AG08395 (cell line): ENCODE results near the gene UNC13D.
A peak's percentile ranks its signal among the peaks of the same experiment; 100 is the strongest.
"Not testable (repeated sequence)": the region's sequence is repeated elsewhere in the genome, so short reads cannot be mapped to it uniquely, and the experiment has no call there.

Experiments used
- DNase-seq: peaks from one replicate; pipeline ENCODE4 v3.0.0; 2012; ENCODE audit warnings: mixed read lengths, low spot score

The UNC13D gene

GRCh38 chr17:75843577-75844529 is at the start of gene UNC13D:
Gene UNC13D, minus strand, starts transcription at chr17:75844404. Its CDS starts 67 bp downstream, at chr17:75844337.
- no peak for DNase-seq

- DNase-seq, result no peak
Observed at GRCh38 chr17:75893305-75894048, 49.3 kb upstream of the UNC13D start.

DNA sequence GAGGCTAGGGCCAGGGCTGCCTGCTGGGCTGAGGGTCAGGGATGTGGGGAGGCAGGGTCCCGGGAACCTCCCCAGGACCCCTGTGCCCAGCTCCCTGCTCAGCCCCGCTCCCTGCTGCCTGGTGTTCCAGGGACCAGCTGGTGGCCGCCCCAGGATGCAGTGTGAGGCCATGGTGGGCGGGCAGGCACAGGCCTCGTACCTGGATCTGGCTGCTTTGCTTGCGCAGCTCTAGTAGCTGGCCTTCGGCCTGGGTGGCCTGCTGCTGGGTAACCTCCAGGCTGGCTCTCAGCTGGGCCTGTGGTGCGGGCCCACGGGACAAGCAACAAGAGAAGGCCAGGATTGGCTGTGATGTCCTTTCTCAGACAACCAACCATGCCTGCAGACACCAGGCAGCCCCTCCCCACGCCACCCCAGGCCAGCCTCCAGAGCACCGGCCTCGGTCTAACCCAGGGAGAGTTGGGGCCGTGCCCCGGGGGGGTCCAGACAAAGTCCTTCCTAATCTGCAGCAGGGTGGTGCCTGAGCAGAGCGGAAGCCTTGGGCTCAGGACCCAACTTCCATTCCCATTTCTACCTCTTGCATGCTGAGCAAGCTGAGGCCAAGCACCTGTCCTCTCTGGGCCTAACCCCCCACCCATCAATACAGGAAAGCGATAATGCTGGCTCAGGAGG is 48.5 kb upstream of the UNC13D start:
- no peak for DNase-seq

DNA sequence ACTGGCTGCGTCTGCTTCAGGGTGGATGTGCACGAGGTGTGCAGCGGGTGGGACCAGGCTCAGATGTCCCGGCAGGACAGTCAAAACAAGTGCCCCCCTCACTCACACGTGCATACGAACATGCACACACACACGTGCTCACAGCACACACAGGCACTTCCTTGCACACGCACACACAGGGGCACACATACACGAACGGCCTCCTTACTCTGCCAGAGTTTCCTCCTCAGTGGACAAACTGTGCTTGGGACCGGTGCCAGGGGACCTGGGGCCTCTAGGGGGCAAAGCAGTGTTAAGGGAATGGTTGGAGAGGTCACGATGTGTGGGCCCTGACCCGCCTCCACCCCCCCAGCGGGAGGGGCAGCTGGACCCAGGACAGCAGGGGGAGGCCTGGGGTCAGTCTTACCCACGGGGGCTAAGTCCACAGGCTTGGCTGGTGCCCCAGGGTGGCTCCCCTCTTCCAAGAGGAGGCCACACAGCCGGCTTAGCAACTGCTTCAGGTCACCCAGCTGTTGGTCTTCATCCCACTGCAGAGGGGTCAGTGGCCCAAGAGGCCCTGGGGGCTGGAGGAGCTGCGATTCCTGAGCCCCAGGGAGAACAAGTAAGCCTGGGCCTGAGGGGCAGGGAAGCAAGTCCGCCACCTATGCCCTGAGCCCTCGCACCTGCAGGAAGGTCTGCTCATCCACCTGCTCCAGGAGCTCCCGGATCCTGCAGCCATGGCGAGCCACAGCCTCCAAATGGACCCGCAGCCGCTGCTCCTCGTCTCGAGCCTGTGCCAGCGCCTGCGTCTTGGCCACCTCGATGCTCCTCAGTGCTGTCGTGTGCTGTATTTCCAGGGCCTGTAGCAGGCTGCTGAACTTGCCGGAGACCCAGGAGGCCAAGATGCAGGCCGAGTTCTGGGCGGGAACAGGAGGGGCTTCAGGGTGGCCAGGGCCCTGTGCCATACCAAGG is 47.7 kb upstream of the UNC13D start:
- DNase-seq, result no peak

DNA sequence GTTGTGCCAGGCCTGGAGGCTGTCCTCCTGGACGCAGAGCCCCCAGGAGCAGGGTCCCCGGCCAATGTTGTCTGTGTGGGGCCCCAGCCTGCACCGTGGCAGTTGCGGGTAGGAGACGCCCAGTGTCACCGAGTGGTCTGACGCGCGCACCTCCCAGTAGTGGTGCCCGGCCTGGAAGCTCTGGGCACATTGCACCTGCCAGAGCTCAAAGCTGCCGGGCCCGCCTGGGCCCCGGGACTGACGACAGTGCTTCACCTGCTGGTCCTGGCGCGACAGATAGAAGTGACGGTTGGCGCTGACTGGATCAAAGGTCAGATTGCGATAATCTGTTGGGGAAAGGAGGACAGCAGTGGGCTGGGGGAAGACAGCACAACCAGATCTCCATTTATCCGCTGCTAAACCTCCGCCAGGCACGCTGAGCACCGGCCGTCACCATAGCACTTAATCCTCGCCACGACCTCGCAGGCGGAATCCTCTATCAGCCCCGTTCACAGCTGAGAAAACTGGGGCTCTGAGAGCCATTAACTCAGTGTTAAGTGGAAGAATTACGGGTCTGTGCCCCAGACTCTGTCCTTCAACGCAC is 46.9 kb upstream of the UNC13D start:
- no peak for DNase-seq

DNA sequence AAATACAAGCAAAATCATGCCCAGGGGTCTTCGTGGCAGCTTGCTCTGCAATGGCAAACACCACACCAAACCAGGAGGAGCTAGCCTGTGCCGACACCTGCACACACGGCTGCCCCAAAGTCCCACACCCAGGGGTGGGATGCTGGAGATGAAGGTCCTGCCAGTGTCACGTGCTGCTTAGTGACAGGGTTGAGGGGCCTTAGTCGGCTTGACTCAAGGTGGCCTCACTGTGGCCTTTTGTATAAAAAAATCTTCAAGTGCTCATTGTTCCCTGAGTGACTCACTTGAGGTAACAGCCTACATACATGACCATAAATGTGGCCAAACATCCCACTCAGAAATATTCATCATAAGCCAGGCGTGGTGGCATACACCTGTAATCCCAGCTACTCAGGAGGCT is 45.2 kb upstream of the UNC13D start:
- DNase-seq, result no peak

- DNase-seq, result no peak
Observed at GRCh38 chr17:75888484-75888883, 44.3 kb upstream of the UNC13D start.

- not testable (repeated sequence) for DNase-seq
Observed at GRCh38 chr17:75885860-75886259, 41.7 kb upstream of the UNC13D start.

GRCh38 chr17:75885431-75885830 is 41.2 kb upstream of the UNC13D start:
- DNase-seq, result no peak

- no peak for DNase-seq
Observed at GRCh38 chr17:75881678-75882454, 37.7 kb upstream of the UNC13D start.

GRCh38 chr17:75880266-75880665 is 36.1 kb upstream of the UNC13D start:
- DNase-seq, result no peak

DNA sequence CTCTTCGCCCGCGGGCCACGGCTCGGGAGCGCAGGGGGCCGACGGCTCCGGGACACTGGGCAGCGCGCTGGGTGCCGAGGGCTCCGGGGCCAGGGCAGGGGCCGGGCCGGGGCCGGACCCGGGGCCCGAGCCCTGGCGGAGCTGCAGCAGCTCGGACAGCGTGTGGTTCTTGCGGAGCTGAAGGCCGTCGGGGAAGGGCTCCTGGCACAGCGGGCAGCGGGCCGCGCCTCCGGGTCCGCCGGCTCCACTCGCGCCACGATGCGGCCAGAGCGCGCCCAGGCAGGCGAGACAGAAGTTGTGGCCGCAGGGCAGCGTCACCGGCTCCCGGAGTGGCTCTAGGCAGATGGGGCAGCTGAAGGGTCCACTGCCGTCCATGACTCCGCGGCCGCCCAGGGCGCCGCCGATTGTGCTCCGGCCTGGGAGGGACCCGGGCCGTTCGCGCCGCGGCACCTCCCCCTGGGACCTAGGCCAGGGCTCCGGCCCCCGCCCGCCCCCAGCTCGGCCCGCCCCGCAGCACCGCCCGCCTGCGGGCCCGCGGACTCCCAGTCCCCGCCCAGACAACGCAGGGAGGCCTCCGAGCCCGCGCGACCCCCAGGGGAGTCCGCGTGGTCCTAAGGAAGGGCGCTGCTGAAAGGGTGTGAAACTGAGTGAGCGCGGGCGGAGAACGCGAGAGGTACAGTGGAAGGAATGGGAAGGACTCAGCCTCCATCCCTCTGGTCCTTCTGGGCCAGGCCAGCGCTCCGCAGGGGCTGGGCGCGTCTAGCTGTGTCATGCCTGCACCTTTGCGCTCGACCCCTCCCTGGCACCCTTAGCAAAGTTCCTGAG is 34.2 kb upstream of the UNC13D start, which contains the start of gene TRIM47:
Gene TRIM47 (minus strand): TSS at position 408 of the 825 bp plus-strand sequence. CDS start 33 bp downstream, at position 375.
- DNase-seq, result peak; percentile 60

GRCh38 chr17:75877752-75878173 is 33.6 kb upstream of the UNC13D start:
- peak; percentile 58 for DNase-seq

DNA sequence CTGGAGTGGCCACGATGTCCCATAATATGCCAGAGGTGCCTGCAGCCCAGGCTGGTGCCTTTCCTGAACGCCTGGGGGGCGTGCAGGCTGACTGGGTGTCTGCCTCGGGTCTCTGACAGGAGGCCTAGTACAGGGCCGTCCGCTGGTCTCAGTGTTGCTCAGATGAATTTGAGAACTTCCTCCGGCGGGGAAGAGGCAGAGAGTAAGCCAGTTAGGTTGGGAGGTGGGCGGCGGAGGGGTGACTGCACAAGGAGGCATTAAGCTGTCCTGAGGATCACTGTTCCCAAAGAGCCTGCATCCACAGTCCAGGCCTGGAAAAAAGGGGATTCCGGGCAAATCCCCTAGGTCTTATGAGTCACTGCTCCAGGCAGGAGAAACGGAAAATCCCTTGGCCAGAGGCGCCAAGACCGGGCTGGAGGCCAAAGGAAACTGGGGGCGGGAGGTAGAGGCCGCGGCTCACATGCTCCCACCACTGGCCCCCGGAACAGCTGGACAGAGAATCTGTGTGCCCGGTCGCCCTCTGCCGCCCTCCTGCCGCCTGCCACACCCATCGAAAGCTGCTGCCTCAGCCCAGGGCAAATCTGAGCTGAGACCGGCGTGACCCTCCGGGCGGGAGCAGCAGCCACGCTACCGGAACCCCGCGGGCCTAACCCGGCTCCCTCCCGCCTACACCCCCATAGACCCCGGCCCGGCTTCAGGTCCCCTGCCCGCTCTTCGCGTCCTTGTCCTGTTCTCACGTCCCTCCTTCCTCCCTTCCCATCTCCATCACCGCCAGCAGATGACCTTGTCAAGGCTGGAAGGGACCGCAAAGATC is 32.9 kb upstream of the UNC13D start:
- peak; percentile 91 for DNase-seq

DNA sequence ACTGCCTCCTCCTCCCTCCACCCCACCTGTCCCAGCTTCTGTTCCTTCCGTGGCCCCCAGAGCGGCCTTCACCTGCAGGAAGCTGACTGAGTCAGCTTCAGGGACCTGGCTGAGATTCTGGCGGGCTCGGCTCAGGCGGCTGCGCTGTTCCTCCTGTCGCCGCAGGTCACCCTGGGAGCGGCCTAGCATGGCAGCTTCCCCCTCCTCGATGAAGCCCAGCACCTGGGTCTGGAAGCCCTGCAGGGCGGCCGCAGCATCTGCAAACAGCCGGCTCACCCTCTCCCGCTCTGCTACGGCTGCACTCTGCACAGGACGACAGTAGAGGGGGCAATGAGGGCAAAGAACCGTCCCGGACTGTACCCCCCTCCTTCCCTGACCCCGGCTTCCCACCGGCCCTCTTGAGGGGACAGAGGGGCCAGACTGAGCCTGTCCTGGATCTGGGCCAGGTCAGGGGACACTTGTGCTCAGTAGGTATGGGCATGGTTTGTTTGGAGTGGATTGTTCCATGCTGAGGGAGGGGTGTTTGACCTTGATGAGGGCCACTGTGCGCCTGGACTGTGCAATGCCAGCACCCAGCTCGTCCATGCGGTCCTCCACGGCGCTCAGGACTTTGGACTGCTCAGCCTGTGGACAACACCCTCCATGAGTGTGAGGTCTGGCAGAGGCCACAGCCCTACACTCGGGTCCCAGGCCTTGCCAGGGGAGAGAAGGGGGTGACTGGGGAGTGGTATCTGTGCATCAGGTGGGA is 32.2 kb upstream of the UNC13D start:
- no peak for DNase-seq

GRCh38 chr17:75875940-75876189 is 31.7 kb upstream of the UNC13D start:
- DNase-seq, result no peak

DNA sequence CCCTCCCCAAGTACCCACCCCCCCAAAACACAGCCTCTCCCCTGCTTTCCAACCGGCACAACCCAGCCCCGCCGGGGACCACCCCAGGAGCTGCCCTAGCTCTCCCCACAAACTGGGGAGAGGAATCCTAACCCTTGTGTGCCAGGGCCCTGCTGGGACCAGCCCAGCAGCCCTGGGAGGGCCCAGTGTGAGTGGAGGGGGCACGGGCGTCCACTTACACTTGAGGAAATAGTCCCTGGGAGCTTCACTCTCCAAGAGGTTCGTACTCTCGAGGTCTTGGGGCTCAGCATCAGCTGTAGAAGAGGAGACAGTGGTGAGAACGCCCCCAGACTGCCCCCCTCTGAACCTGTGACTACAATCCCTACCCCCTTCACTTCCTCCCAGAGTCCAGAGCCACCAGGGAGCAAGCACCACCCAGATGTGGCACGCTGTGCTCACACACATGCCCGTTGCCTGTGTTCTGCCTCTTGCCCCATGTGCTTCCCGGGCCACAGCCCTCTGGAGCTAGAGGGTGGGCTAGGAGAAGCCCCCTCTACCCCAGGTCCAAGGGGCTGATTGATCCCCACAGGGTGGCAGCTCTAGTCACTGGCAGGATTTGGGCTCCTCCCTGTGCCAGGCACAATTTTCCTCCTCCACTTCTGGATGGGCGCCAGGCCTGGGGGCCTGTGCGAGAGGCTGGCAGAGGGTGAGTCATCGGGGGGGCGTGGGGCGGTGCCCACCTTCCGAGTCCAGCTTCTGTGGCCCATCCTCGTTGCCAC is 31.2 kb upstream of the UNC13D start:
- DNase-seq, result no peak
